Chondrocyte (in vitro differentiated cells): ENCODE results near the gene RUNX1. TPM values are rescaled to one million over a fixed set of nuclear protein-coding genes. Genes with fewer than 3 reads are reported as not detected.

Experiments used
- DNase-seq: peaks from one replicate; pipeline ENCODE4 v3.0.0; 2021; ENCODE audit warnings: mixed read lengths, low spot score
- H3K27ac Mint-ChIP-seq: one replicate; pipeline ENCODE4 v1.8.0; 2021; ENCODE audit warnings: mild to moderate bottlenecking, moderate library complexity, mixed read lengths; ENCODE audit not compliant: unreplicated experiment
- H3K27me3 Mint-ChIP-seq: 2 replicates; pipeline ENCODE4 v1.8.0; 2021; ENCODE audit warnings: low read depth, mixed read lengths
- H3K36me3 Mint-ChIP-seq: 2 replicates; pipeline ENCODE4 v1.8.0; 2021; ENCODE audit warnings: low read depth, mixed read lengths
- H3K4me1 Mint-ChIP-seq: 2 replicates; pipeline ENCODE4 v1.8.0; 2021; ENCODE audit warnings: low read depth, mild to moderate bottlenecking, mixed read lengths
- H3K4me3 Mint-ChIP-seq: one replicate; pipeline ENCODE4 v1.8.0; 2021; ENCODE audit warnings: mild to moderate bottlenecking, moderate library complexity, mixed read lengths; ENCODE audit not compliant: unreplicated experiment
- H3K9me3 Mint-ChIP-seq: 2 replicates; pipeline ENCODE4 v1.8.0; 2021; ENCODE audit warnings: low read depth, mixed read lengths
- CTCF ChIP-seq: fragments of 200-600 bp; sonication (generic); IDR thresholded peaks from 2 replicates; pipeline ENCODE4 v1.5.0; 2021; ENCODE audit warnings: antibody characterized with exemption, mild to moderate bottlenecking, moderate library complexity
- total RNA-seq: library from RNA; stranded (reverse); gene quantifications from 3 replicates; pipeline ENCODE4 v1.2.1, GENCODE V29; 2021

Gene RUNX1
- total RNA-seq, 1 donor from 2014 or later = 37.9 TPM

- Mint-ChIP-seq H3K36me3 (peaks cover 4% of the 10 kb centered on the region), H3K27ac (no peak overlapping the region), H3K4me1 (no peaks in the 10 kb centered on the region), H3K9me3 (peaks cover 4% of the 10 kb centered on the region), H3K4me3 (no peak overlapping the region), H3K27me3 (no peaks in the 10 kb centered on the region)
- no peak for TF ChIP-seq CTCF
- DNase-seq = no peak
These were observed 14.0 kb downstream of the RUNX1 start for GRCh38 chr21:35035116-35035515.

GRCh38 chr21:35034203-35034926 lies 14.7 kb downstream of the RUNX1 start:
- peaks cover 4% of the 10 kb centered on the region for H3K36me3 Mint-ChIP-seq
- H3K4me3 Mint-ChIP-seq = no peak overlapping the region
- H3K4me1 Mint-ChIP-seq = no peaks in the 10 kb centered on the region
- no peak for TF ChIP-seq CTCF
- H3K9me3 Mint-ChIP-seq = peaks cover 4% of the 10 kb centered on the region
- H3K27ac Mint-ChIP-seq = no peak overlapping the region
- DNase-seq = no peak
- no peaks in the 10 kb centered on the region for H3K27me3 Mint-ChIP-seq

GRCh38 chr21:35032474-35033263 lies 16.4 kb downstream of the RUNX1 start:
- DNase-seq = no peak
- H3K27me3 Mint-ChIP-seq = no peaks in the 10 kb centered on the region
- H3K36me3 Mint-ChIP-seq = peaks cover 4% of the 10 kb centered on the region
- H3K9me3 Mint-ChIP-seq = peaks cover 4% of the 10 kb centered on the region
- no peak overlapping the region for H3K27ac Mint-ChIP-seq
- TF ChIP-seq CTCF = no peak
- peaks cover 7% of the 10 kb centered on the region for H3K4me1 Mint-ChIP-seq
- H3K4me3 Mint-ChIP-seq = no peak overlapping the region

GRCh38 chr21:35028451-35028978 lies 20.6 kb downstream of the RUNX1 start:
- H3K9me3 Mint-ChIP-seq = peaks cover 4% of the 10 kb centered on the region
- TF ChIP-seq CTCF = no peak
- no peak overlapping the region for H3K4me3 Mint-ChIP-seq
- peaks cover 3% of the 10 kb centered on the region for H3K36me3 Mint-ChIP-seq
- peaks cover 29% of the 10 kb centered on the region for H3K4me1 Mint-ChIP-seq
- no peaks in the 10 kb centered on the region for H3K27me3 Mint-ChIP-seq
- DNase-seq = no peak
- H3K27ac Mint-ChIP-seq = no peak overlapping the region
